Lower leg skin (tissue), 4 donors: Measurements from ENCODE around the gene EFHC1. TPM values are rescaled to one million over a fixed set of nuclear protein-coding genes. Genes with fewer than 3 reads are reported as not detected.
A peak's percentile ranks its signal among the peaks of the same experiment; 100 is the strongest.

Source experiments
- DNase-seq, 2 donors: peaks; one replicate each; pipeline ENCODE4 v3.0.0-alpha.2; 2019; ENCODE audit warnings: low spot score in 2 of 2
- H3K4me3 ChIP-seq: fragments of 200-600 bp; sonication (generic); 2 replicates; pipeline ENCODE4 v1.5.1; 2017; ENCODE audit warnings: mild to moderate bottlenecking, low read depth; ENCODE audit not compliant: poor library complexity, severe bottlenecking
- CTCF ChIP-seq, 3 donors: fragments of 450-650 bp; IDR thresholded peaks; one replicate each; pipeline ENCODE4 v1.5.1; 2016; ENCODE audit warnings: antibody characterized with exemption in 3 of 3, mild to moderate bottlenecking in 3 of 3, moderate library complexity in 2 of 3
- POLR2A ChIP-seq, 2 donors: fragments of 450-650 bp; IDR thresholded peaks; one replicate each; pipeline ENCODE4 v1.6.1; 2016 to 2017; ENCODE audit warnings: antibody characterized with exemption in 2 of 2, mild to moderate bottlenecking in 1 of 2, moderate library complexity in 1 of 2
- WGBS, 2 donors: methylation state at CpG; one replicate each; pipeline ENCODE4 v1.1.5; 2018; 5-methylcytosine and 5-hydroxymethylcytosine counted together
- intact Hi-C: fragments of 100-400 bp; cut with DNase I; formaldehyde crosslinking; loops from one replicate; pipeline ENCODE4 v1.15.0; 2023; ENCODE audit warnings: low total_unique reads
- total RNA-seq, 4 donors: library from RNA; depleted of rRNA; stranded (reverse); fragments of >200 nt; gene quantifications; one replicate each; pipeline ENCODE4 v1.1.0, GENCODE V29; 2016

EFHC1 gene, protein sequence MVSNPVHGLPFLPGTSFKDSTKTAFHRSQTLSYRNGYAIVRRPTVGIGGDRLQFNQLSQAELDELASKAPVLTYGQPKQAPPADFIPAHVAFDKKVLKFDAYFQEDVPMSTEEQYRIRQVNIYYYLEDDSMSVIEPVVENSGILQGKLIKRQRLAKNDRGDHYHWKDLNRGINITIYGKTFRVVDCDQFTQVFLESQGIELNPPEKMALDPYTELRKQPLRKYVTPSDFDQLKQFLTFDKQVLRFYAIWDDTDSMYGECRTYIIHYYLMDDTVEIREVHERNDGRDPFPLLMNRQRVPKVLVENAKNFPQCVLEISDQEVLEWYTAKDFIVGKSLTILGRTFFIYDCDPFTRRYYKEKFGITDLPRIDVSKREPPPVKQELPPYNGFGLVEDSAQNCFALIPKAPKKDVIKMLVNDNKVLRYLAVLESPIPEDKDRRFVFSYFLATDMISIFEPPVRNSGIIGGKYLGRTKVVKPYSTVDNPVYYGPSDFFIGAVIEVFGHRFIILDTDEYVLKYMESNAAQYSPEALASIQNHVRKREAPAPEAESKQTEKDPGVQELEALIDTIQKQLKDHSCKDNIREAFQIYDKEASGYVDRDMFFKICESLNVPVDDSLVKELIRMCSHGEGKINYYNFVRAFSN
- 10 to 100 TPM; 12.2 to 22.8 (median 18.1) TPM for total RNA-seq

GRCh38 chr6:52419809-52420667, at the start of gene EFHC1:
Gene EFHC1, plus strand, starts transcription at chr6:52420342. Its CDS starts 69 bp downstream, at chr6:52420411.
- peak; percentile 98 to 99 for DNase-seq
- 0% methylated on average over 25 to 49 of the region's 57 CpGs for WGBS, 2 donors
- TF ChIP-seq CTCF (IDR thresholded peaks at IDR 0.05) (no peak), POLR2A (IDR thresholded peaks at IDR 0.05) (no peak)
- intact Hi-C loops: loop anchor here (5.0 to 10.0 kb wide), 2 partner anchors 175 to 242 kb away; no protein-coding TSS in a partner anchor
- H3K4me3 ChIP-seq: peak within 1 kb of the TSS; percentile 61

GRCh38 chr6:52371656-52372191, 48.4 kb upstream of the EFHC1 start:
- 27 to 47% methylated on average over 2 of the region's 2 CpGs for WGBS, 2 donors
- H3K4me3 ChIP-seq: no peak overlapping the region
- intact Hi-C loops: no loop called here
- DNase-seq: no peak
- no peak for TF ChIP-seq POLR2A (IDR thresholded peaks at IDR 0.05)
- TF ChIP-seq CTCF (IDR thresholded peaks at IDR 0.05): no peak

GRCh38 chr6:52373151-52373690, 46.9 kb upstream of the EFHC1 start:
- 93 to 95% methylated on average over 5 of the region's 5 CpGs for WGBS, 2 donors
- H3K4me3 ChIP-seq: no peak overlapping the region
- TF ChIP-seq POLR2A (IDR thresholded peaks at IDR 0.05): no peak
- no peak for TF ChIP-seq CTCF (IDR thresholded peaks at IDR 0.05)
- DNase-seq: no peak
- intact Hi-C loops: no loop called here

GRCh38 chr6:52374247-52374646, 45.9 kb upstream of the EFHC1 start:
- H3K4me3 ChIP-seq: no peak overlapping the region
- no peak for DNase-seq
- WGBS, 2 donors: 88 to 99% methylated on average over 4 of the region's 4 CpGs
- TF ChIP-seq POLR2A (IDR thresholded peaks at IDR 0.05): no peak
- no peak for TF ChIP-seq CTCF (IDR thresholded peaks at IDR 0.05)
- intact Hi-C loops: no loop called here
